Activated T-cell treated with anti-CD3 and anti-CD28 coated beads for 24 hours (primary cell): Measurements from ENCODE around the gene ENOX1.

ENCODE experiments used
- DNase-seq: peaks from one replicate; pipeline ENCODE4 v3.0.0-alpha.2; 2020; ENCODE audit warnings: low read depth

Gene ENOX1

GRCh38 chr13:43315522-43315921, 471.2 kb downstream of the ENOX1 start:
- DNase-seq: no peak

GRCh38 chr13:43309311-43309710, 477.5 kb downstream of the ENOX1 start:
- no peak for DNase-seq

DNA sequence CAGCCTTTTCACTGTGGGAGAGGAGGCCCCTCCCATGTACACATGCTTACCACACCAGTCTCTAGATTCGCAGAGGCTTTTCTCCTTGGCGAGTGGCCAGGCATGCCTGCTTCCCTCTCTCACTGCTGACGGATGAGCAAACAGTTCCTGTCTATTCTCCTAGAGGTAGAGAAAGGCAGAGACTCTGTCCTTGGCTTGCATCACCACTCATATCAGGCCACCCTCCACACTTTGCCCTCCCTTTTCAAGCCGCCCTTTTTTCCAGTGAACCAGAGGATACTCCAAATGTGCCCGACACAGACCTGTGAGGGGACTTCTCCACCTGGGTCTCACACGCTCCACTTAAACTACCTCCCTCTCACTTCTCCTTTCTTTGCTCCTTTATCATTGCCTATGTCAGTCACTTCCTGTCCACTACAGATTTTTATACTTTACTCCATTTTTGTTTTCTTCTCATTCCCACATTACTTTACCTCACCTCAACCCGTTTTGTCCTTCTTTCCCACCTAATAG, 478.8 kb downstream of the ENOX1 start:
- no peak for DNase-seq

- DNase-seq: no peak
These were observed 479.4 kb downstream of the ENOX1 start for GRCh38 chr13:43307221-43307920.

GRCh38 chr13:43306372-43306771, 480.4 kb downstream of the ENOX1 start:
- DNase-seq: no peak

DNA sequence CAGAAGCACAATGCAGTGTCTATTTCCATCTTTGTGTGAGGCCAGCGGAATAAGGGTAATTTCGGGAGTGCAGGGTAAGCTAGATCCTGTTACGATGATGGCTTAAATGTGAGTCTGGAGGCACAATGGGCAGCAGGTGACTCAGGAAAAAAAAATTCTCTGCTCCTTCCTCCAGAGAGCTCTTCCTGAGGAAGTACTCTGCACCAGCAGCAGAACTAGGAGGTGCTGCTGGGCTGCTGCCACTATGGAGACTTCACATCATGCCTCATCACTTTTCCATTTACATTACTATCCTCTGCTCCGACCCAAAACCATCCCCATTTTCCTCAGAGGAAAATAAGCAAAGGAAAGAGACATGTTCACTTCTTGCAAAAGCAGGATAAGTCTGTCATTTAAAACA, 481.4 kb downstream of the ENOX1 start:
- no peak for DNase-seq

DNA sequence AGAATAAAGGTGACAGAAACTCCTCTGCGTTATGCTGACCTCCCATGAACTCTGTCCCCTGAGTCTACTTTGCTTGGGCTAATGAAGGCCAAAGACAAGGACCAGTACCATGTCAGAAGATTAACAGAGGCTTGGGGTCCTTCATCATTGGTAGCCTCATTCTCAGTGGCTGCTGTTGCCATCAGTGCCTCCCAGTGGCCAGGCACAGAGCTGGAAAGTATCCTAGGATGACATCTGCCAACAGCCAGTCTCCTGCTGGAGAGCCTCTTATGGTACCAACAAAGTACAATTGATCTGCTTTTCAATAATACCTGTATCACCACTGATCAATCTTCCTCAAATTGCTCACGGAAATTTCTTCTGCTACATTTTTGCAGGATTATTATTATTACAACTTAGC, 481.8 kb downstream of the ENOX1 start:
- DNase-seq: no peak

DNA sequence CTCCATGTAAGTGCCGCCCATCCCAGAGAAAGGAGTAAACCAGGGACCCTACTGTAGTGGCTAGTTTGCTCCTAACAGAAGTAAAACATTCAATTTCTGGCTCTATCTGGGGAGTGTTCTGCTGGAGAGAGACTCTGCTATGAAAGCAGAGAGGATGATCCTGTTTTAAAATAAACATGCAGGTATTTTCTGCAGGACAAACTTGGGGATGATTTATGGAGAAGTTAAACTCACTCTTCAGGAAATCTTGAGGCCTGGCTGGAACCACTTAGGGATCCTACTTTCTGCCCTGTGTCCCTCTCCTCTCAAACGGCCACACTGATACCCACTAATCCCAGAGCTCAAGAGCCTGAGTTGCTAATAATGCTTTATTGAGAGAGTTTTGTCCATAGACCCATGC, 482.3 kb downstream of the ENOX1 start:
- no peak for DNase-seq

DNA sequence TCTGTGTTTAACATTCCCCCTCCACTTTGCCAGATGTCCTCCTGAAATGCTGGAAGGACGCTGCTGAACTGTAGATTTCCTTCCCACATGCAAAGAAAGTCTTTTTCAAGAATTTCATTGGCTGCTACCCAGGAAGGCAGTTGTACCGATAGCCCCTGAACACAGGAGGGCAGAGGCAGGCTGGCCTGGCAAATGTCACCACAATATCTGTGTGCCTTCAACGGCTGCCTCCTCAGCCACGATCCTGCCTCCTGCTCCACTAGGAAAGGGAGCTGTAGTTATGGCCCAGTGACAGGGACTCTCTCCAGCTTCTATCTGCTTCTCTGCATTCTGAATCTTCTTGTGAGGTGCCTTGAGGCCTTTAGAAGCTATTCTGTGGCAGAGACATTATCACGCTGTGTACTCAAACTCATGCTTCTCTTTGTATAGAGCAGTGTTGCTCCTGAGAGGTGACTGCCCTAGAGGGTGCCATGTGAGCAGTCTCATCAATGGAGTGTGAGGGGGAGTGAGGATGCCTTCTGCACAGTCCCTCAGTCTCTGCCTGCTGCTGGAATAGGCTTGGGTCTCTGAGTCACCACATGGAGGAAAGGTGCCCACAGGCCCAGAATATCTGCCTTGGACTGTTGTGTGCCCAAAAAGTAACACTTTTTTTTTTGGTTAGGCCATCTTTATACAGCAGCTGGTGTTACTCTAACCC, 483.6 kb downstream of the ENOX1 start:
- no peak for DNase-seq

- DNase-seq: no peak
These were observed 485.3 kb downstream of the ENOX1 start for GRCh38 chr13:43301346-43301969.

GRCh38 chr13:43300865-43301264, 485.9 kb downstream of the ENOX1 start:
- no peak for DNase-seq

- no peak for DNase-seq
These were observed 487.4 kb downstream of the ENOX1 start for GRCh38 chr13:43299374-43299773.

DNA sequence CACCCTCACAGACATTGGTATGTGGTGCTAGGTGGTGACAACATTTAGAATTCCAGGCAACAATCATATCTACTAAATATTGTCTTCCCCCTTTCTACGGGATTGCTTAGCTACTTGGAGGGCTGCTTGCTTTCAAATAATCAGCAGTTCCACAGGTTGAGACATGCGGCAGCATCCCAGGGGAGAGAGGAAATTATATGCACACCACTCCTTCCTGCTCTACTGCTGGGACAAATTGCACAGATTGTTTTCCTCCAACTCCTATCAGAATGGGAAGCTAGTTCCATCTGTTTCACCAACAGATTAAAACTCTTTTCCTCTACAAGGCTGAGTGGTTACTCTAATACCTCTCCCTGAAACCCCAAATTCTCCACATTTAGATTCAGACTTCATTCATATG, 488.0 kb downstream of the ENOX1 start:
- DNase-seq: no peak

- no peak for DNase-seq
These were observed 488.6 kb downstream of the ENOX1 start for GRCh38 chr13:43297967-43298678.

DNA sequence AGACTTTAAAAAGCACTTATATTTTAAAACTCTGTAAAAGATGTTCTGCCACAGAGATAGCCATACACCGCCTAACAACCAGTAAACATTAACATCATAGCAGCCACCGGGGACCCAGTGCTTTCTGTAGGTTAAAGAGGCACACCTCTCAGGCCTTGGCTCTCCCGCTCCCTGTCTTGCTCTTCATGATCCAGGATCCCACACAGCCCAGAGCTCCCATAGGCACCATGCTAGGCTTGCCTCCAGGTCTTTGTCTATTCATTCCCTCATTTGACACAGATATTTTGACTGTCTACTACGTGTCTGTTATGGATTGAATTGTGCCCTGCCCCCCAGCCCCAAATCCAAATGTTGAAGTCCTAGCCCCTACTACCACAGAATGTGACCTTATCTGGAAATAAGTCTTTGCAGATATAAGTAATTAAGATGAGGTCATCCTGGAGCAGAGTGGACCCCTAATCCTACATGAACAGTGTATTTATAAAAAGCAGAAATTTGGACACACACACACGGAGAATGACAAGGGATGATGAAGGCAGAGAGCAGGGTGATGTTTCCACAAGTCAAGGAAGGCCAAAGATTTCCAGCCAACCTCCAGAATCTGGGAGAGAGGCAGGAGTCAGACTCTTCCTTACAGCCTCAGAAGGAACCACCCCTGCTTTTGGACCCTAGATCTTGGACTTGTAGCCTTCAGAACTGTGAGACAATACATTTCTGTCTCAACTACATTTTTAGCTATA, 490.8 kb downstream of the ENOX1 start:
- DNase-seq: no peak

- no peak for DNase-seq
These were observed 491.5 kb downstream of the ENOX1 start for GRCh38 chr13:43295321-43295720.

- no peak for DNase-seq
These were observed 492.4 kb downstream of the ENOX1 start for GRCh38 chr13:43294412-43294811.

- DNase-seq: no peak
These were observed 492.8 kb downstream of the ENOX1 start for GRCh38 chr13:43293986-43294385.

DNA sequence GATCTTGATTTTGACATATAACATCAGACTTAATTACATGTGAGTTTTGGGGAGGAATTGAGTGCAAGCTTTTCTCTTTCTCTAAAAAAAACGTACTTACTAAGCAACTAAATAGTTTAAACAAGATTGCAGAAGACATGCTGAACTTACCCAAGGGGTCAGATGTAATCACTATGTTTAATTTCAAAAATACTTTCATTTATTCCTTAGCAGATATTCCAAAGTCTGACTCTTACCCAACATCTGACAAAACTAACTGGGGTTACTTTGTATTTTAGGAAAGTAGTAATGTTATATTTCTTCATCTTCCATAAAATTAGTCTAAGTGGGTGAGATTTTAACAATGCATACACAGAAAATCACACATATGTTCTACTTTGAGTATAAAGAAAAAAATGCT, 493.2 kb downstream of the ENOX1 start:
- no peak for DNase-seq

DNA sequence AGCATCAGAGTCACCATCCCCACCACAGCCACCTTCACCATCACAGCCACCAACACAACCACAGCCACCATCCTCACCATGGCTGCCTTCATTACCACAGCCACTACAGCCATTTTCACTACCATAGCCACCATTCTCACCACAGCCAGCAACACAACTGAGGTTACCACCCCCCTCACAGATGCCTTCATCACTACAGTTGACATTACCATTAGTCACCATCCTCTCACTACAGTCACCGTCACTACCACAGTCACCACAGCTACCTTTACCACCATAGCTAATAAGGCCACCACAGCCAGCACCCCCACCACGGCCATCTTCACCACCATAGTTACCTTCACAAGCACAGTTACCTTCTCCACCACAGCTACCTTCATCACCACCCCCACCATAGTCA, 493.8 kb downstream of the ENOX1 start:
- no peak for DNase-seq

DNA sequence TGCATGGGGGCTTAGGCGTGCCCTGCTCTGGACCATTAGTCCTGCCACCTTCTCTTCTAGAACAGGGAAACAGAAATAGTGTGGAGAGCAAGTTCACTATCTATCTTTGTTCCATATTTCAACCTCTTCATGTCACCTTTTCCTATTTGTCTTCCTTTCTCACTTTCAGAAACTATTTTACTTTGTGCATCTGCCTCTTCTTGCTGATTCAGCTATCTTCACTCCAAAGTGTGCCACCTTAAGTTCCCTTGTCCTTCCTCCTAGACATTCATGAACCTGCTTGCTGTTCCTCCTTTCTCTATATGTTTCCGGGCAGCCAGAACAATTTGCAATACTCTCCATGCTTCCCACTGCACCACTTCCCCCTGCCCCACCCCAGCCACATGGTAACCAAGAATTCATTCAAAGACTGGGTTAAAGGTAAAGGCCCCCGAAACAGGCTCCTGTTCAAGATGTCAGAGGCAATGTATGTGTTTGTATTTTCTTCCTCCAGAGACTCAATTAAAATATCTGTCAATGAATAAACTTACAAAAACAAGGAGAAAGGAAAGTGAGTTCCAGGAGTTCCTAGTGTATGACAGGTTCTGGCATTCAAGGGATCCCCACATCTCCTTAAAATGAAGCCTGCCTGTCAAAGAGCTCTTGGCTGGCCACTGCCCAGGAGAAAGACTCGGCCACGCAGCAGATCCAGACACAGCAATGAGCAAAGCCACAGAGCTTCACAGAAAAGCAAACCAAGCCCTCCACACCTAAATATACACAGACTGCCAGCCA, 495.3 kb downstream of the ENOX1 start:
- DNase-seq: no peak
